ENCODE measurements around the gene MCTP1. TPM values are rescaled to one million over a fixed set of nuclear protein-coding genes. Genes with fewer than 3 reads are reported as not detected.

Gene MCTP1
- total RNA-seq, 1 experiment from 2014 or later: 5.6 TPM

- TF ChIP-seq, protein P1, sequence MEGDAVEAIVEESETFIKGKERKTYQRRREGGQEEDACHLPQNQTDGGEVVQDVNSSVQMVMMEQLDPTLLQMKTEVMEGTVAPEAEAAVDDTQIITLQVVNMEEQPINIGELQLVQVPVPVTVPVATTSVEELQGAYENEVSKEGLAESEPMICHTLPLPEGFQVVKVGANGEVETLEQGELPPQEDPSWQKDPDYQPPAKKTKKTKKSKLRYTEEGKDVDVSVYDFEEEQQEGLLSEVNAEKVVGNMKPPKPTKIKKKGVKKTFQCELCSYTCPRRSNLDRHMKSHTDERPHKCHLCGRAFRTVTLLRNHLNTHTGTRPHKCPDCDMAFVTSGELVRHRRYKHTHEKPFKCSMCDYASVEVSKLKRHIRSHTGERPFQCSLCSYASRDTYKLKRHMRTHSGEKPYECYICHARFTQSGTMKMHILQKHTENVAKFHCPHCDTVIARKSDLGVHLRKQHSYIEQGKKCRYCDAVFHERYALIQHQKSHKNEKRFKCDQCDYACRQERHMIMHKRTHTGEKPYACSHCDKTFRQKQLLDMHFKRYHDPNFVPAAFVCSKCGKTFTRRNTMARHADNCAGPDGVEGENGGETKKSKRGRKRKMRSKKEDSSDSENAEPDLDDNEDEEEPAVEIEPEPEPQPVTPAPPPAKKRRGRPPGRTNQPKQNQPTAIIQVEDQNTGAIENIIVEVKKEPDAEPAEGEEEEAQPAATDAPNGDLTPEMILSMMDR (IDR thresholded peaks at IDR 0.05): no peak
- TF ChIP-seq ETV6 (CRISPR knock-in tag; IDR thresholded peaks at IDR 0.05) (no peak), CBFB (CRISPR knock-in tag; IDR thresholded peaks at IDR 0.05; ENCODE audit: low read depth) (no peak), JAZF1 (CRISPR knock-in tag; IDR thresholded peaks at IDR 0.05) (no peak), NFE2L1 (CRISPR knock-in tag; IDR thresholded peaks at IDR 0.05) (no peak), FOXJ3 (CRISPR knock-in tag; IDR thresholded peaks at IDR 0.05; ENCODE audit: borderline replicate concordance) (no peak), CREB1 (CRISPR knock-in tag; IDR thresholded peaks at IDR 0.05) (no peak), EMX1 (CRISPR knock-in tag; IDR thresholded peaks at IDR 0.05) (no peak), ZNF232 (CRISPR knock-in tag; IDR thresholded peaks at IDR 0.05) (no peak)
These were observed 476.4 kb downstream of the MCTP1 start (continued) for GRCh38 chr5:94808497-94808896.

GRCh38 chr5:94807985-94808384 lies 476.9 kb downstream of the MCTP1 start:
- Mint-ChIP-seq H3K27me3 (ENCODE audit: low read depth) (no peaks in the 10 kb centered on the region), H3K4me1 (peaks cover 7% of the 10 kb centered on the region; the same call in 1 of the 2 replicates), H3K4me3 (no peak overlapping the region), H3K36me3 (no peaks in the 10 kb centered on the region), H3K9me3 (no peaks in the 10 kb centered on the region), H3K27ac (no peak overlapping the region)
- CTCF ChIA-PET: interaction anchor here (0.9 kb wide), 1 partner anchor 70 kb away, joined by 3 read pairs; no protein-coding TSS in a partner anchor
- ATAC-seq (no peak), DNase-seq (ENCODE audit: low spot score) (no peak)
- POLR2A ChIA-PET: no interaction called here
- TF ChIP-seq, protein P2, sequence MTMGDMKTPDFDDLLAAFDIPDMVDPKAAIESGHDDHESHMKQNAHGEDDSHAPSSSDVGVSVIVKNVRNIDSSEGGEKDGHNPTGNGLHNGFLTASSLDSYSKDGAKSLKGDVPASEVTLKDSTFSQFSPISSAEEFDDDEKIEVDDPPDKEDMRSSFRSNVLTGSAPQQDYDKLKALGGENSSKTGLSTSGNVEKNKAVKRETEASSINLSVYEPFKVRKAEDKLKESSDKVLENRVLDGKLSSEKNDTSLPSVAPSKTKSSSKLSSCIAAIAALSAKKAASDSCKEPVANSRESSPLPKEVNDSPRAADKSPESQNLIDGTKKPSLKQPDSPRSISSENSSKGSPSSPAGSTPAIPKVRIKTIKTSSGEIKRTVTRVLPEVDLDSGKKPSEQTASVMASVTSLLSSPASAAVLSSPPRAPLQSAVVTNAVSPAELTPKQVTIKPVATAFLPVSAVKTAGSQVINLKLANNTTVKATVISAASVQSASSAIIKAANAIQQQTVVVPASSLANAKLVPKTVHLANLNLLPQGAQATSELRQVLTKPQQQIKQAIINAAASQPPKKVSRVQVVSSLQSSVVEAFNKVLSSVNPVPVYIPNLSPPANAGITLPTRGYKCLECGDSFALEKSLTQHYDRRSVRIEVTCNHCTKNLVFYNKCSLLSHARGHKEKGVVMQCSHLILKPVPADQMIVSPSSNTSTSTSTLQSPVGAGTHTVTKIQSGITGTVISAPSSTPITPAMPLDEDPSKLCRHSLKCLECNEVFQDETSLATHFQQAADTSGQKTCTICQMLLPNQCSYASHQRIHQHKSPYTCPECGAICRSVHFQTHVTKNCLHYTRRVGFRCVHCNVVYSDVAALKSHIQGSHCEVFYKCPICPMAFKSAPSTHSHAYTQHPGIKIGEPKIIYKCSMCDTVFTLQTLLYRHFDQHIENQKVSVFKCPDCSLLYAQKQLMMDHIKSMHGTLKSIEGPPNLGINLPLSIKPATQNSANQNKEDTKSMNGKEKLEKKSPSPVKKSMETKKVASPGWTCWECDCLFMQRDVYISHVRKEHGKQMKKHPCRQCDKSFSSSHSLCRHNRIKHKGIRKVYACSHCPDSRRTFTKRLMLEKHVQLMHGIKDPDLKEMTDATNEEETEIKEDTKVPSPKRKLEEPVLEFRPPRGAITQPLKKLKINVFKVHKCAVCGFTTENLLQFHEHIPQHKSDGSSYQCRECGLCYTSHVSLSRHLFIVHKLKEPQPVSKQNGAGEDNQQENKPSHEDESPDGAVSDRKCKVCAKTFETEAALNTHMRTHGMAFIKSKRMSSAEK (CRISPR knock-in tag; IDR thresholded peaks at IDR 0.05; ENCODE audit: borderline replicate concordance): no peak
- TF ChIP-seq ESRRA (CRISPR knock-in tag; IDR thresholded peaks at IDR 0.05; ENCODE audit: borderline replicate concordance): no peak
- no peak for TF ChIP-seq OVOL2 (CRISPR knock-in tag; IDR thresholded peaks at IDR 0.05; ENCODE audit: borderline replicate concordance)
- no peak for TF ChIP-seq HMGXB4 (CRISPR knock-in tag; IDR thresholded peaks at IDR 0.05)

DNA sequence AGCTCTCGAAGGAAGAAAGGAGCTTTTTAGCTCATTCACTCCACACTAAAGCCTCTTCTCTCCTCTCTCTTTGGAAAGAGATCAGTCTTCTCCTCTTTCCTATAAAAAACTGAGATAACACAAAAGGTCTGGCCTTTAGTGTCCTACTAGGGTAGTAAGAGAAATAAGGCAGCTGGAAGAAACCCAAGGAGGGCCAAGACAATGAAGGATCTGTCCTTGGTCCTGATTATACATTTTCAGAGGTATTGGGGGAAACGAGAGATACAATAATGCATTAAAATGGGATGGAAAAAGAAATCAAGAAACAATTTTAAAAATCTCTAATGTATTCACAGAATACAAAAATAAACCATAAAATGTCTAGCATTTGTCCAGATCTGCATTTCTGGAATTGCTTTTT lies 482.4 kb downstream of the MCTP1 start:
- no peaks in the 10 kb centered on the region for H3K4me1 Mint-ChIP-seq
- ATAC-seq: no peak; the same call in 1 of the 2 replicates
- H3K27ac Mint-ChIP-seq: no peak overlapping the region
- no peak for TF ChIP-seq ZNF232 (CRISPR knock-in tag; IDR thresholded peaks at IDR 0.05)
- TF ChIP-seq, protein P3, sequence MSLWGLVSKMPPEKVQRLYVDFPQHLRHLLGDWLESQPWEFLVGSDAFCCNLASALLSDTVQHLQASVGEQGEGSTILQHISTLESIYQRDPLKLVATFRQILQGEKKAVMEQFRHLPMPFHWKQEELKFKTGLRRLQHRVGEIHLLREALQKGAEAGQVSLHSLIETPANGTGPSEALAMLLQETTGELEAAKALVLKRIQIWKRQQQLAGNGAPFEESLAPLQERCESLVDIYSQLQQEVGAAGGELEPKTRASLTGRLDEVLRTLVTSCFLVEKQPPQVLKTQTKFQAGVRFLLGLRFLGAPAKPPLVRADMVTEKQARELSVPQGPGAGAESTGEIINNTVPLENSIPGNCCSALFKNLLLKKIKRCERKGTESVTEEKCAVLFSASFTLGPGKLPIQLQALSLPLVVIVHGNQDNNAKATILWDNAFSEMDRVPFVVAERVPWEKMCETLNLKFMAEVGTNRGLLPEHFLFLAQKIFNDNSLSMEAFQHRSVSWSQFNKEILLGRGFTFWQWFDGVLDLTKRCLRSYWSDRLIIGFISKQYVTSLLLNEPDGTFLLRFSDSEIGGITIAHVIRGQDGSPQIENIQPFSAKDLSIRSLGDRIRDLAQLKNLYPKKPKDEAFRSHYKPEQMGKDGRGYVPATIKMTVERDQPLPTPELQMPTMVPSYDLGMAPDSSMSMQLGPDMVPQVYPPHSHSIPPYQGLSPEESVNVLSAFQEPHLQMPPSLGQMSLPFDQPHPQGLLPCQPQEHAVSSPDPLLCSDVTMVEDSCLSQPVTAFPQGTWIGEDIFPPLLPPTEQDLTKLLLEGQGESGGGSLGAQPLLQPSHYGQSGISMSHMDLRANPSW (CRISPR knock-in tag; conservative IDR thresholded peaks at IDR 0.05; ENCODE audit: low read depth): no peak
- no peak for TF ChIP-seq OVOL2 (CRISPR knock-in tag; IDR thresholded peaks at IDR 0.05; ENCODE audit: borderline replicate concordance)
- no peak for TF ChIP-seq TP53 (CRISPR knock-in tag; IDR thresholded peaks at IDR 0.05)
- no peak for TF ChIP-seq FOXK1 (CRISPR knock-in tag; IDR thresholded peaks at IDR 0.05)
- no peak for TF ChIP-seq IRF2 (CRISPR knock-in tag; IDR thresholded peaks at IDR 0.05; ENCODE audit: borderline replicate concordance, low read depth)
- TF ChIP-seq NR2C2 (CRISPR knock-in tag; IDR thresholded peaks at IDR 0.05): no peak
- no peak for TF ChIP-seq ERG (CRISPR knock-in tag; IDR thresholded peaks at IDR 0.05)
- TF ChIP-seq ATF1 (CRISPR knock-in tag; IDR thresholded peaks at IDR 0.05): no peak
- no peak for TF ChIP-seq GTF2I (CRISPR knock-in tag; conservative IDR thresholded peaks at IDR 0.05)
- TF ChIP-seq NR3C1 (CRISPR knock-in tag; conservative IDR thresholded peaks at IDR 0.05; ENCODE audit: low read depth): no peak
- TF ChIP-seq SMAD4 (CRISPR knock-in tag; IDR thresholded peaks at IDR 0.05): no peak
- no peak overlapping the region for H3K4me3 Mint-ChIP-seq
- ChIA-PET POLR2A (no interaction called here), CTCF (interaction anchor here (1.1 kb wide), 1 partner anchor 91 kb away, joined by 3 read pairs; no protein-coding TSS in a partner anchor)
- DNase-seq (ENCODE audit: low spot score): no peak
- no peaks in the 10 kb centered on the region for H3K27me3 Mint-ChIP-seq (ENCODE audit: low read depth)
- H3K9me3 Mint-ChIP-seq: no peaks in the 10 kb centered on the region
- no peaks in the 10 kb centered on the region for H3K36me3 Mint-ChIP-seq

Data from WTC11 (cell line).